ENCODE results near the gene TP53I3. TPM values are rescaled to one million over a fixed set of nuclear protein-coding genes. Genes with fewer than 3 reads are reported as not detected.
"Not testable (repeated sequence)": the region's sequence is repeated elsewhere in the genome, so short reads cannot be mapped to it uniquely, and the experiment has no call there.

Gene TP53I3
- total and polyA plus RNA-seq, 3 donors from 2014 or later, result 31.3 to 70.4 (median 36.5) TPM

- H3K9me3 ChIP-seq, result no peaks in the 10 kb centered on the region
- peaks cover 4% of the 10 kb centered on the region for H3K4me1 ChIP-seq
- no peak for DNase-seq
- H3K27me3 ChIP-seq, result no peaks in the 10 kb centered on the region
- 19 to 37% methylated on average over 8 of the region's 8 CpGs for WGBS, 2 donors
- no peaks in the 10 kb centered on the region for H3K36me3 ChIP-seq (ENCODE audit: low read depth, missing control alignments)
- TF ChIP-seq CTCF (IDR thresholded peaks at IDR 0.05) (no peak), POLR2A (IDR thresholded peaks at IDR 0.05) (no peak)
- H3K4me3 ChIP-seq, result peak overlapping the region; percentile 1 to 78
- no peak overlapping the region for H3K27ac ChIP-seq
- intact Hi-C loops (cut with DNase I; ENCODE audit: low total_unique reads), result no loop called here
Observed at GRCh38 chr2:24047703-24048033, 37.0 kb downstream of the TP53I3 start.

- TF ChIP-seq POLR2A (IDR thresholded peaks at IDR 0.05) (no peak), CTCF (IDR thresholded peaks at IDR 0.05) (no peak)
- Histone ChIP-seq H3K27ac (peak within 1 kb of the TSS; percentile 28 to 56), H3K4me1 (peaks cover 4% of the 10 kb centered on the region), H3K9me3 (no peaks in the 10 kb centered on the region), H3K4me3 (peak within 1 kb of the TSS; percentile 78 to 87), H3K36me3 (ENCODE audit: low read depth, missing control alignments) (no peaks in the 10 kb centered on the region), H3K27me3 (no peaks in the 10 kb centered on the region)
- intact Hi-C loops (cut with DNase I; ENCODE audit: low total_unique reads), result no loop called here
- DNase-seq, result peak; percentile 100
- WGBS, 2 donors, result 0 to 1% methylated on average over 32 to 38 of the region's 38 CpGs
Observed at GRCh38 chr2:24046930-24047702, 37.5 kb downstream of the TP53I3 start, which contains the start of gene WDCP. Gene WDCP, minus strand, starts transcription at chr2:24047391. Its CDS starts 7,897 bp downstream, at chr2:24039494.

- intact Hi-C loops (cut with DNase I; ENCODE audit: low total_unique reads), result no loop called here
- Histone ChIP-seq H3K27ac (peak overlapping the region in 1 of 2 donors; percentile 56), H3K4me1 (peaks cover 4% of the 10 kb centered on the region), H3K27me3 (no peaks in the 10 kb centered on the region), H3K4me3 (peak overlapping the region; percentile 78 to 87), H3K36me3 (ENCODE audit: low read depth, missing control alignments) (no peaks in the 10 kb centered on the region), H3K9me3 (no peaks in the 10 kb centered on the region)
- TF ChIP-seq CTCF (IDR thresholded peaks at IDR 0.05), result no peak
- TF ChIP-seq POLR2A (IDR thresholded peaks at IDR 0.05), result no peak
- WGBS, 2 donors, result 0 to 3% methylated on average over 2 of the region's 2 CpGs
- DNase-seq, result no peak
Observed at GRCh38 chr2:24046599-24046929, 38.1 kb downstream of the TP53I3 start.

GRCh38 chr2:24045511-24046508 lies 38.8 kb downstream of the TP53I3 start:
- Histone ChIP-seq H3K9me3 (no peaks in the 10 kb centered on the region), H3K4me1 (peaks cover 4% of the 10 kb centered on the region), H3K27ac (no peak overlapping the region), H3K4me3 (no peak overlapping the region), H3K27me3 (no peaks in the 10 kb centered on the region), H3K36me3 (ENCODE audit: low read depth, missing control alignments) (no peaks in the 10 kb centered on the region)
- 74 to 76% methylated on average over 11 of the region's 11 CpGs for WGBS, 2 donors
- no peak for DNase-seq
- TF ChIP-seq CTCF (IDR thresholded peaks at IDR 0.05) (no peak), POLR2A (IDR thresholded peaks at IDR 0.05) (no peak)
- intact Hi-C loops (cut with DNase I; ENCODE audit: low total_unique reads), result no loop called here

- H3K36me3 ChIP-seq (ENCODE audit: low read depth, missing control alignments); DNase-seq; intact Hi-C loops (cut with DNase I; ENCODE audit: low total_unique reads); H3K27ac ChIP-seq; H3K27me3 ChIP-seq; H3K9me3 ChIP-seq; H3K4me3 ChIP-seq; H3K4me1 ChIP-seq: not testable (repeated sequence)
- WGBS, 2 donors, result 91 to 98% methylated on average over 6 of the region's 6 CpGs
Observed at GRCh38 chr2:24043133-24043532, 41.5 kb downstream of the TP53I3 start.

All from testis (tissue), 3 donors.